Activated effector memory CD4-positive, alpha-beta T cell treated with anti-CD3 and anti-CD28 coated beads, Interleukin-2, amount 50 U/mL, for 16 hours (primary cell): ENCODE results near the gene GCA.

ENCODE experiments used
- DNase-seq: peaks from one replicate; pipeline ENCODE4 v3.0.0-alpha.2; 2020

Gene GCA

GRCh38 chr2:162343824-162344616 is at the start of gene GCA:
GCA (plus strand) TSS chr2:162344132; CDS start chr2:162344249, 117 bp downstream.
- DNase-seq: peak; percentile 99

- DNase-seq: no peak
These were observed 48.9 kb upstream of the GCA start for GRCh38 chr2:162295009-162295408.

GRCh38 chr2:162297925-162298552 is 45.9 kb upstream of the GCA start:
- DNase-seq: no peak

- DNase-seq: no peak
These were observed 45.1 kb upstream of the GCA start for GRCh38 chr2:162298669-162299335.

- DNase-seq: no peak
These were observed 43.7 kb upstream of the GCA start for GRCh38 chr2:162300266-162300665.

- DNase-seq: peak; percentile 85
These were observed 42.7 kb upstream of the GCA start for GRCh38 chr2:162301151-162301804.

GRCh38 chr2:162301877-162302276 is 42.1 kb upstream of the GCA start:
- no peak for DNase-seq

GRCh38 chr2:162305901-162306300 is 38.0 kb upstream of the GCA start:
- no peak for DNase-seq

GRCh38 chr2:162308747-162309503 is 35.0 kb upstream of the GCA start:
- no peak for DNase-seq

GRCh38 chr2:162312853-162313252 is 31.1 kb upstream of the GCA start:
- DNase-seq: no peak

- no peak for DNase-seq
These were observed 28.0 kb upstream of the GCA start for GRCh38 chr2:162315938-162316337.

- DNase-seq: no peak
These were observed 27.3 kb upstream of the GCA start for GRCh38 chr2:162316590-162316989.

- DNase-seq: no peak
These were observed 26.7 kb upstream of the GCA start for GRCh38 chr2:162317058-162317742.

- DNase-seq: peak; percentile 73
These were observed 26.0 kb upstream of the GCA start for GRCh38 chr2:162317861-162318327.

GRCh38 chr2:162318328-162319180 is 25.4 kb upstream of the GCA start, which contains the start of gene IFIH1:
IFIH1 (minus strand) TSS chr2:162318684; CDS start chr2:162318307, 377 bp downstream.
- peak; percentile 91 for DNase-seq

GRCh38 chr2:162320864-162321517 is 22.9 kb upstream of the GCA start:
- no peak for DNase-seq

GRCh38 chr2:162324953-162325352 is 19.0 kb upstream of the GCA start:
- DNase-seq: no peak

GRCh38 chr2:162327134-162327769 is 16.7 kb upstream of the GCA start:
- DNase-seq: peak; percentile 67

GRCh38 chr2:162327806-162328205 is 16.1 kb upstream of the GCA start:
- DNase-seq: no peak
